ENCODE measurements around the gene HIBCH.
"Not testable (repeated sequence)": the region's sequence is repeated elsewhere in the genome, so short reads cannot be mapped to it uniquely, and the experiment has no call there.

Gene HIBCH

DNA sequence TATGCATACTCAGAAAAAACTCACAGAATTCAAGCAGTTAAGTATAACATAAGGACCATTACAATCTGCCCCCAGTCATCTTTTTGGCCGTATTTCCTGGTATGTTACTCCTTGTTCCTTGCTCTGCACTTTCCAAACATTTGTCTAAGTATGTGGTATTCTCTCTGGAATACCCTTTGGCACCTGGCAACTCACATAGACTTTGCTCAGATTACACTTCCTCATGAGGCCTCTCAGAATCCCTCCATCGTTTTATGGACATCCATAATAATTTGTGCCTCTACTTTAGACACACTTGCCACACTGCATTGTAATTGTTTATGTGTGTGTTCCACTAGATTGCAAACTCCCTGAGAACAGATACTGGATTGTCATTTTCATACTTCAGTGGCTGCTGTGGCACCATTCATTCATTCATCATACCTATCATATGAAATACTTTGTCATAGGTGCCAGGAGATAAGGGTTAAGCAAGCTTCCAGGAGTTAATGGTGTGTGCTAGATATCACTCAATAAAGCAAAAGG is 84.0 kb downstream of the HIBCH start:
- DNase-seq (ENCODE audit: low spot score), result no peak

DNA sequence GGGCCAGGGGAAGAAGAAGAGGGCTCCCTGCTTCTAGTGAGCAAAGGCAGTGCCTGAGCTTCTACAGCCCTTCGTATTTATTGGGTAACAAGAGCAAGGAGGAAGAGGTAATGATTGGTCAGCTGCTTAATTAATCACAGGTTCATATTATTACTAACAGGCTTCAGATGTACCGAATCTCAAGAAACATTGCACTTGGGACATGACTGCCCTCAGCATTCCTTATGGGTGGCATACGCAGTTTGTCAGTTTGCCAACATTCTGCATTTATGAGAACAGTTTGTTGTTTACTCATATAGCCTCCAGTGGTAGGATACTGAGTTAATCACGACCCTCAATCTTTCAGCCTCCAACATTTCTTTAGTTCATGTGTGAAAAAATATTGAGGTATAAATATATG is 84.5 kb downstream of the HIBCH start:
- no peak for DNase-seq (ENCODE audit: low spot score)

DNA sequence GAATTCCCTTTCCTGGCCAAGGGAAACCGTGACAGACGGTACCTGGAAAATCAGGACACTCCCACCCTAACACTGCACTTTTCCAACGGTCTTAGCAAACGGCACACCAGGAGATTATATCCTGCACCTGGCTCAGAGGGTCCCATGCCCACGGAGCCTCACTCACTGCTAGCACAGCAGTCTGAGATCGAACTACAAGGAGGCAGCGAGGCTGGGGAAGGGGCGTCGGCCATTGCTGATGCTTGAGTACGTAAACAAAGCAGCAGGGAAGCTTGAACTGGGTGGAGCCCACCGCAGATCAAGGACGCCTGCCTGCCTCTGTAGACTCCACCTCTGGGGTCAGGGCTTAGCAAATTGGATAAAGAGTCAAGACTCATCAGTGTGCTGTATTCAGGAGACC is 95.6 kb downstream of the HIBCH start:
- DNase-seq (ENCODE audit: low spot score), result not testable (repeated sequence)

DNA sequence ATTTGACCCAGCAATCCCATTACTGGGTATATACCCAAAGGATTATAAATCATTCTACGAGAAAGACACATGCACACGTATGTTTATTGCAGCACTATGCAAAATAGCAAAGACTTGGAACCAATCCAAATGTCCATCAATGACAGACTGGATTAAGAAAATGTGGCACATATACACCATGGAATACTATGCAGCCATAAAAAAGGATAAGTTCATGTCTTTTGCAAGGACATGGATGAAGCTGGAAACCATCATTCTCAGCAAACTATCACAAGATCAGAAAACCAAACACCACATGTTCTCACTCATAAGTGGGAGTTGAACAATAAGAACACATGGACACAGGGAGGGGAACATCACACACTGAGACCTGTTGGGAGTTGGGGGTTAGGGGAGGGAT is 96.9 kb downstream of the HIBCH start:
- DNase-seq (ENCODE audit: low spot score), result not testable (repeated sequence)

DNA sequence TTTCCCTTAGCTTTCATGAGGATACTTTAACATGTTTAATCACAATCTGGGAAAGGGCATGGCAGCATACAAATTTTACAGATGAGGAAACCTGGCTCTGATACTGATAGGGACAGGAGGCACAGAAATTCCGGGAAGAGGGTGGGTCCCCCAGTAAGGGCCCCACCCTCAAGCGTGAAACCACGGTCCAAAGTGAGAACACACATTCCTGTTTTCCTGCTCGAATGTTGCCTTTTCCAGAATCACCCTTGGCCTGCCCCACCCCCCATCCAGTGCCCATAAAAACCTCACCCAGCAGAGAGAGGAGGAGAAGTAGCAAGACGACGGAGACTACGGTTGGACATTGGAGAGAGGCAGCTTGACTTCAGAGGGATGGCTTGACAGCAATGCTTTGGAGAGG is 98.2 kb downstream of the HIBCH start:
- no peak for DNase-seq (ENCODE audit: low spot score)

DNA sequence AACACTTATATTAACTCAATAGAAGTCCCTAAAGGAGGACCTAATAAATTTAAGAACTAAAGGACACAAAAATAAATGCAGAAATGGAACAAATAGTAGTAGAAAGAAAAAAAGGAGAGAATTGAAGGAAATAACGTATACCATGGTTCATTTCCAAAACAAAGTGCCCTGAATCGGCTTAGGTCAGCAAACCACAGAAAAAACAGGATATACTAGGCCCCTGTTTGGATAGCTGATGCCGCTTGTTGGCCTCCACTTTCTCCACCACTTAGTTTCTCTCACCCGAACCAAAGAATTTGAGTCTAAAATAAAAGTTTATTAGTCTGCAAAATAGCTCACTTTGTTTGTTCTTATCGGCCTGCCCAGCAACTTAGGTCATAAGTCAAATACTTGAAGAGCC is 100.4 kb downstream of the HIBCH start:
- no peak for DNase-seq (ENCODE audit: low spot score)

DNA sequence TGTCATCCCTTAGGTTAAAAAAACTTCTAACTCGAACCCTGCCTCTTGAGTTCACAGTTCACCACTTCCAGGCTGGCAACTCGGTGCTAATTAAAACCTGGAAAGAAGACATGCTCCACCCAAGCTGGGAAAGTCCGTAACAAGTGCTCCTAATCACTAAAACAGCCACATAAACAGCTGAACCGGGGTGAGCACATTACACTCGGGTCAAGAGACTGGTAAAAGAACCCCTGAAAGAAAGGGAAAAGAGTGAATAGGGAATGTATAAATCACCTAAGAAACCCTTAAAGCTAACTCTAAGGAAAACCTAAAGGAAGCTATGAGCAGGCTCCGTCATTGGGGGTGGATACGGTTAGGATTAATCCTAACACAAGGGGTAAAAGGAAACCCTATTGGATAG is 102.0 kb downstream of the HIBCH start:
- no peak for DNase-seq (ENCODE audit: low spot score)

DNA sequence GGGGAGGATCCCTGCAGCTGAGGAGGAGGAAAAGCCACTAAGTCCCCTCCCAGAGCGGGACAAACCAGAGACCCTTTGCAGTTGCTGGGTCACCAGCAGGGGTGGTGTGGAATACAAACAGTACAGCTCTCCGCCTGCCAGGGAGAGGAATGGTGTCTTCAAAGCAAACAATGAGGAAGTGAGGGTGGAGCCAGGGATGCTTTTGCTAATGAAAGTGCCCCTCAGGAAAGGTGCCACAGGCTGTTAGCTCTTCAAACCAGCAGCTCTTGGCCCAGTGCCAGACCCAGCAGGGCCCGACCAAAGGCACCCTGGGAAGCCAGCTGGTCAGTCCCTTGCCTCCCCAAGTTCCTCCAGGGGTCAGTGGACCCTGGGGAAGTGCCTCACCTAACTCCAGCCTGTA is 102.8 kb downstream of the HIBCH start:
- peak; percentile 30 for DNase-seq (ENCODE audit: low spot score)

DNA sequence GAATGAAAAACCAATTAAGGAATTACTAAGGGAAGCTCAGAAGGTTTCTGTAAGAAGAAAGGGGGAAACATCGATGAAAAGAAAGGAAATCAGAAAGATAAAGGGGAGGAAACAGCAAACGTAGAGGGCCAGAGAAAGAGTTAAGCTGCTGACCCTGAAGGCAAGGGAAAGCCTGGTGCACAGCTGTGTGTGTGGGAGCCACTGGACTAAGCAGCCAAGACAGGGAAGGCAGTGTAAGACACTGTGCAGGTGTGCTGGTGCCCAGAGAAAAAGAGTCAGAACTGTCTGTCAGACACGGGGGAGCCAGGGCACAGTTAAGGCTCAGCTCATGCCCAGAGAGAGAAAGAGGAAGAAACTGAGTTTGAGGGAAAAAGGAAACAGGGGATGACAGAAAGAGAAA is 104.0 kb downstream of the HIBCH start:
- no peak for DNase-seq (ENCODE audit: low spot score)

DNA sequence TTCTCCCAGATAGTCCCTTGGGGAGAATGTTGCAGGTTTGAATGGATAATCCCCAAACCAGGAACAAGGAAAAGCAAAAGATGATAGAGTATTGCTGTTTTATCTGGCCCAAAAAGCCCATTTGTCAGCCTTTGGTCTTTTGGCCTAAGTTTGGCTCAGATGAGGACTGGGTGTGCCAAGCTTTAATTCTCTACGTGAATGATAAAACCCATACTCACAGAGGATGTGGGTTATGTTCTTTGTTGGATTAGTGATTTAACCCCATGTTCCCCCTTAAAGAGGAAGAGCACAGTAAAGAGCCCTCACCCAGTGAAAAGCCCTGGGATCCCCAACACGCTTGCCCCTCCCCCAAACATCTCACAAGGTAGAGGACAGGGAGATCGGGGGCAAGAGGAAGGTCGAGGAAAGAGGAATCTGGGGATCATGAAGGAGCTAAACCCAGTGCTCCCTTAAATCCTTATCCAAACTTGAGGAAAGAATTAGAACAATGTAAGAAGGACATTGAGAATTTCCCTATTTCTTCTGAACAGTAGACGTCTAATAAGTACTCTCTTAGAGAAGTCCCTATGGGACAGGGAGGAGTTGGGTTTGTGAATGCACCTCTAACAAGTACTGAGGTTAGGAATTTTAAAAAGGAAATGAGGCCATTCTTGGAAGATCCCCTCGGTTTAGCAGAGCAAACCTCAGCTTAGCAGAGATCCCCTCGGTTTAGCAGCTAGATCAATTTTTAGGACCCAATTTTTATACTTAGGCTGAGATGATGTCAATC is 105.0 kb downstream of the HIBCH start:
- DNase-seq (ENCODE audit: low spot score), result no peak

DNA sequence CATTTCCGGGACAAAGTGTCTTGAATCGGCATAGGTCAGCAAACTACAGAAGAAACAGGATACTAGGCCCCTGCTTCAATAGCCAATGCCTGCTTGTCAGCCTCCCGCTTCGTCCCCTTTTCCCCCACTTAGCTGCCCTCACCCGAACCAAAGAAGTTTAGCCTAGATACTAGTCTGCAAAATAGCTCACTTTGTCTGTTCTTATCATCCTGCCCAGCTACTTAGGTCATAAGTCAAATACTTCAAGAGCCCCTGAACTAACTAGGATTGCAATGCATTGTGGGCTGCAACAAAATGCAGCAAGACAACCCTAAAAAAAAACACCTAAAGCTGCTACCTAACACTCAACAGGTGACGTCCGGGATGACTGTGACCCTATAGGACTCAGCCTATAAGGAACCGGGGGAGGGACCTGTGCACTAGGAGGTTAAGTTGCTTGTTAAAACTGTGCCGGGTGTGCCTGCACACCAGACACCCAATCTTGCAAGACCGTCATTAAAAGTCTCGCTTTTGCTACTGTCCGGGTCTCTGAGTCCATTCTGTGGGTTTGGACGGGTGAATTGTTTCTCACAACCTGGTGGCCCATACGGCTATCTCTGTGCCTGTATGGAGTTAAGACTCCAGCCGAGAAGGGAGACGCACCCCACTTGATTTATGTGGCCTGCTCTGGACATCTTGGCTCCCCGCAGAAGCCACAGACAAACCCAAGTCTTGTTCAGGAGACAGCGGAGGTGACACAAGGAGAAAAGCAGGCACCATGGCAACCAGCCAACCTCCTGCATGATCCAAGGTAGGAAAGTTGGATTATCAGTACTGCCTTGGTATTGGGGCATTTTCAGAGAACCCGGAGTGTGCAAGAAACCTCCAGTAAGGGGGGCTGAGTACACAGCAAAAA is 105.9 kb downstream of the HIBCH start:
- no peak for DNase-seq (ENCODE audit: low spot score)

DNA sequence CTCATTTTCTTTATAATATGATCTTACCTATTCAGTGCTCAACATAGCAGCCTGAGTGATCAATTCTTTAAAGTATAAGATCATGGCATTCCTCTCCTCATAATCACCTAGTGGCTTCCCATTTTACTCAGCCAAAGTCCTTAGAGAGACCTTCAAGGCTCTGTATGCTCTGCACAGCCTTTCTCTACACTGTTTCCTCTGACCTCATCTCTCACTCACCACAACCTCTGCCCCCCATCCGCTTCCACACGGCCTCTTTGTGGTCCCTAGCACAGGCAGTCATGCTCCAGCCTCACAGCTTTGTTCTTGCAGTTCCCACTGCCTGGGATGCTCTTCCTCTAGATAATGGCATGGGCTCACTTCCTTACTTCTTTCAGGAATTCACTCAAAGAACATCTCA is 109.2 kb downstream of the HIBCH start:
- no peak for DNase-seq (ENCODE audit: low spot score)

DNA sequence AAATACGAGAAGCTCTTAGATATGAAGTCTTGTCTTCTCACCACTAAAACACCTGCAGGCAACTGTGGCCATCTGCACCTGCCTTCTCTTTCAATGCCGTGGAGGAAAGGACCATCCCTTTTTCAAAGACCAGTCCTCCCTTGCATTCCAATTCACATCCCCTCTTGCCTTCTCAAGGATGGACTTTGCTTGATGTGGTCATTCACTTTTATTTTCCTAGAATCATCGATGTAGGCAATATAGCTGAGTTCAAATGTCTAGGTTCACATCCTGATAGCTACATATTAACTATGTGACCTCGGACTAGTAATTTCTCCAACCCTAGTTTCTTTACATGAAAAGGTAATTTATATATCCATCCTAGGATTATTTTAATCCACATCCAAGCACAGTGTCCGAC is 110.1 kb downstream of the HIBCH start:
- DNase-seq (ENCODE audit: low spot score), result no peak

DNA sequence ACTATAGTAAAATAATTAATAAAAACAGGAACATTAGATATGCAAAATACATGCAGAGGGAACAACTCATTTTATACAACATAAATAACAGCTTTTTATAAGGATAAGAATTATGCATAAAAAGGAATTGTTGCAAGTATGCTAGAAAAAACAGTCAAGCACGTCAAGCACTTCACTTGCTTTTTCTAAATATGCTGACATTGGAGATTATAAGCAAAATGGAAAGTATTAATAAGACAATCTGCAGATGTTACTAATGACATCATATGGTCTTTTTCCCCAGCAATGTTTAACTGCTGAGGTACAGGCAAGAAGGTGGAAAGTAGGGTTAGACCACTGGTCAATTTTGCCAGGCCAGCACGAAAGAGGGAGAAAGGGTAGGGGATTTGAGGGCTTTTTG is 111.7 kb downstream of the HIBCH start:
- DNase-seq (ENCODE audit: low spot score), result no peak

DNA sequence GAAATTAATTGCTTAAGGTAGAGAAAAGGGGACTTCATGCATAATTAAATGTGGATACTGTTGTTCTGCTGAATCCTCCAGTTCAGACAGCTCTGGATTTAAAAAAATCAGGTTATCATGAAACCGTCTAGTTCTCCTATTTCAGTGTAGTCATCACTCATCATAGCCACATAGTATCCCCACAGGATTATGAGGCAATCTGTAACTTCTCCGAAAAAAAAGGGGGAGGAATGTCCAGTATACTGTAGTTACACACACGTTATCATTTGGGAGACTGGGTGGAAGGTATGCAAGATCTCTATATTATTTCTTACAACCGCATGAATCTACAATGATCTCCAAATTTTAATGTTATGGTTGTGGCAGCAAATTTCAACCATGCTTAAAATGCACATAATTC is 114.0 kb downstream of the HIBCH start:
- no peak for DNase-seq (ENCODE audit: low spot score)

DNA sequence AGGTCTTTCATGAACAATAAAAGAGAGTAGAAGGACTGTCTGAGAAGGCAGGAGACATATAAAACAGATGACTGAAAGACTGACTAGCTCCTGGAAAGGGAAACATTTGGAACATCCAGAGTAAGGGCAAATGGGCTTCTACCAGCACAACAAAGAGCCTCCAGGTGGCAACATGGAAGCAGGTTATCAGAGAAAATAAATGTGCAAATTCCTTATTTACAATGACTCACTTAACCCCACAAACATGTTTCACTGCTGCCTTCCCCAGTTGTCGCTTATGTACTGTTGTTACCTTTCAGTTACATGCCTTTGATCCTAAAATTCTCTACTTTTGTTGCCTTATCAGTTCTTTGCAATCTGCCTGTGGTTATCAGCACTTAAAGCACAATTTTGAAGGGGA is 117.0 kb downstream of the HIBCH start:
- DNase-seq (ENCODE audit: low spot score), result no peak

DNA sequence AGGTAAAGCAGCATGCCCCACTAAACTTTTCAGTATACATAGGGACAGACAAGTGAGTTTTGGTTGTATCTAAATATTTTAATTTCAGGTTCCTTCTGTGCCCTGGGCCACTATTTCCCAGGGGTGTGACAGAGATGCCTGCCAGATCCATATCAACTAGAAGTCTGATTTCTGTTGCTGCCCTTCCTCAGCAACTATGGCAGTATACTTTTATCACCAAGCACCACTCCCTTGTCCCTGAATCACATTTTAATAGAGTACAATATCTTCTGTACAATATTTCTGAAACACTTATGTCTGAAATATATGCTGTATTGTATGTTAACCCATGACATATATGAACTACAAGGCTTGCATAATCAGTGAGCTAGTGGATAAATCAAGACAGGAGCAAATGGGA is 117.6 kb downstream of the HIBCH start:
- DNase-seq (ENCODE audit: low spot score), result no peak

DNA sequence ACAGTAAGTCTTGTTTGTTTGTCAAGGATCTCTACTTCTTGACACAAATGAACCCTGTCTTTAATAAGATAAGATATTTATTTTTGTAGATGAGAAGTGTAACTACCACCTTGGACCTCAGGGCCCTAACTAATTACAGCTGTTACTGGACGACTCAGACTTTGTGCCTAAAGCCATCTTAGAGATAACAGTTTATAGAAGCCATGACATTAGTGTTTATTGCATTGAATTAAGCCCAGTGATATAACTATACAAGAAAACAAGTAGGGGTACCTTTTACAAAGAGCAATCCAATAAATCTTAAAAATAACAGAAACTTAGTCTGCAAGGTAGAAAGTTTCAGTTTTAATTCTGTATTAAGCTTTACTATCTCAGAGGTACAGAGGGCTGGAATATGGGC is 119.0 kb downstream of the HIBCH start:
- no peak for DNase-seq (ENCODE audit: low spot score)

DNA sequence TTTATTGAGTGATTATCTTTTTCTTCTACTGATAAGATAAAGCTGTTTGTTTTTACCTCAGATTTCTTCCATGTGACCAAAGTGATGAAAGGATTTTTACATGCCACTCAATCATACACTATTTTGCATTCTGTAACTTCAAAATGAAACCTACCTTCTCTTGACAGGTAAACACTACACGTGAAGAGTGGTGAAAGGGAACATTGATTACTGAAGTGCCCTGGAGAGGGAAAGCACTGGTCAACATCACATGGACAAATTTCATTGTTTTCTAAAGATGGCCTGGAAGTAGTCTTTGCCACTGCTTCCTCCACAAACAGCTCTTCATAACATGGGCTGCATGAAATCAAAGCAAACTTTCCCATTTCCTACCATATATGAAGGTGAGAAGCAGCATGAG is 120.1 kb downstream of the HIBCH start:
- DNase-seq (ENCODE audit: low spot score), result no peak

DNA sequence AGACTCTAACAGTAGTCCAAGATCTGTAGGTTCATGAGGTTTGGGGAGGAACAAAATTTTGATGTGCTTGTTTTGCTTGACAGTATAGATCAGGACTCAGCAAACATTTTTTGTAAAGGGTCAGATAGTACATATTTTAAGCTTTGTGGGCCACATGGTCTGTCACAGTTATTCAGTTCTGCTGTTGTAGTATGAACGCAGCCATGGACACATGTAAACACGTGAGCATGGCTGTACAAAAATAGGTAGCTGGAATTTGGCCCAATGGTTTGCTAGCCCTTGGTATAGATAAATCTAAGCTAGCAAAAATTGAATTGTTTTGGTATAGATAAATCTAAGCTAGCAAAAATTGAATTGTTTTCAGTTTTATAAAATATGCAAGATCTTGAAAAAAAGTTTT is 120.5 kb downstream of the HIBCH start:
- no peak for DNase-seq (ENCODE audit: low spot score)

DNA sequence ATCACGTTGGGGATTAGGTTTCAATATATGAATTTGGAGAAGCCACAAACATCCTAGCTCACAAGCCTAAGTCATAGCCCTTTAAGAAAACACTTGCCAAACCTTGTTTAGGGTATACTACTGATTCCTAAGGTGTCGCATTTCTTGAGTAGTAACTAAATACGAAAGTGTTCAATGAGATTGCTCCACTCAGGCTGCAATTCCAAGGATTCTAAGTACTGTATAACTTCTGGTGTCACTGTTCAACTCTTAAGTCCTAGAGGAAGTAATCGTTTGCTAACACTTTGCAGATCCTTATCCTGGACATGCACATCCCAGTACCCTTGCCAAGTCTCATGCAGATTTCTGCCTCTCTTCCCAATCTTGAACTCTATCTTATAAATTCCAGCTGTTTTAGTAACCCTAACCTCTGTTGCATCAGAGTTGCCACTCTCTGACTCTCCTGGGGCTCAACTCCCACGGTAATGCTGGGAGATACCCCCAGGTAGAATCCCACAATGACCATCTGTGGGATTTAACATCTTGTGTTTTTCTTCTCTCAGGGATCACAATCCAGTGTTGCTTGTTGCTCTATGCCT is 122.4 kb downstream of the HIBCH start:
- no peak for DNase-seq (ENCODE audit: low spot score)

DNA sequence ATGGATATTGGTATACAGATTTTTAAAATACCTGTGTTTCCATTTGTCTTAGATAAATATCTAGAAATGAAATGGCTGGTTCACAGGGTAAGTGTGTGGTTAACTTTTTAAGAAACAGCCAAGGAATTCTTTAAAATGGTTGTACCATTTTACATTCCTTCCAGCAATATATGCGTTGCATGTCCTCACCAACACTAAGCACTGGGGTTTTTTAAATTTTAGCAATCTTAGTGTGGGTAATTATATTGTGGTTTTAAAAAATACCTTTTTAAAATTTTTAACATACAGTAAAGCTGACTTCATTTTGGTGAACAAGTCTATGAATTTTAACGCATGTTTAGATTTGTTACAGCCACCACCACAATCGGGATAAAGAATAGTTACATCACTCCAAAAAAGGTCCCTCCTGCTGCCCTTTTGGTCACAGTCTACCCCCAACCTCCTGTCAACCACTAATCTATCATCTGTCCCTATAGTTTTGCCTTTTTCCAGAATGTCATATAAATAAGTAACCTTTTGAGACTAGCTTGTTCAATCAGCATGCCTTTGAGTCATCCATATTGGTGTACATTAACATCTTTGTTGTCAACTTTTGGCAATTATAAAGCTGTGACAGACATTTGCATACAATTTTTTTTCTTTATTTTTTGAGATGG is 129.0 kb downstream of the HIBCH start:
- DNase-seq (ENCODE audit: low spot score), result no peak
